Mesendoderm (in vitro differentiated cells): Measurements from ENCODE around the gene CCDC177.

Experiments used
- DNase-seq: peaks from one replicate; pipeline ENCODE4 v3.0.0; 2013
- H2AK5ac ChIP-seq: 2 replicates; pipeline ENCODE4 v1.6.1; 2013; ENCODE audit warnings: low read length, inconsistent platforms
- H2BK120ac ChIP-seq: 2 replicates; pipeline ENCODE4 v1.6.1; 2013; ENCODE audit warnings: low read depth, mild to moderate bottlenecking, low read length, moderate library complexity, mixed read lengths
- H2BK15ac ChIP-seq: replicated peaks from 2 replicates; pipeline ENCODE4 v1.6.1; 2013; ENCODE audit warnings: low read depth, mild to moderate bottlenecking, moderate library complexity
- H2BK5ac ChIP-seq: 2 replicates; pipeline ENCODE4 v1.6.1; 2013; ENCODE audit warnings: low read length, inconsistent platforms
- H3K18ac ChIP-seq: 2 replicates; pipeline ENCODE4 v1.6.1; 2013; ENCODE audit warnings: mild to moderate bottlenecking, low read length, mixed read lengths
- H3K23ac ChIP-seq: one replicate; pipeline ENCODE4 v1.6.1; 2013; ENCODE audit warnings: low read length
- H3K27ac ChIP-seq: 2 replicates; pipeline ENCODE4 v1.5.1; 2013; ENCODE audit warnings: low read depth, mild to moderate bottlenecking, inconsistent platforms, low read length, moderate library complexity
- H3K27me3 ChIP-seq: 2 replicates; pipeline ENCODE4 v1.6.1; 2013; ENCODE audit warnings: low read length, control low read depth, mild to moderate bottlenecking, inconsistent platforms; ENCODE audit not compliant: insufficient read depth, poor library complexity
- H3K36me3 ChIP-seq: 2 replicates; pipeline ENCODE4 v1.6.1; 2013; ENCODE audit warnings: low read length, inconsistent platforms; ENCODE audit not compliant: control insufficient read depth, insufficient read depth
- H3K4ac ChIP-seq: one replicate; pipeline ENCODE4 v1.6.1; 2013; ENCODE audit warnings: low read depth, mild to moderate bottlenecking, low read length, moderate library complexity
- H3K4me1 ChIP-seq: 2 replicates; pipeline ENCODE4 v1.6.1; 2013; ENCODE audit warnings: low read depth, low read length, inconsistent platforms; ENCODE audit not compliant: control insufficient read depth
- H3K4me2 ChIP-seq: 2 replicates; pipeline ENCODE4 v1.6.1; 2013; ENCODE audit warnings: low read length
- H3K4me3 ChIP-seq: 2 replicates; pipeline ENCODE4 v1.5.1; 2013; ENCODE audit warnings: mild to moderate bottlenecking, low read length
- H3K56ac ChIP-seq: one replicate; pipeline ENCODE4 v1.6.1; 2013; ENCODE audit warnings: low read length
- H3K79me1 ChIP-seq: 2 replicates; pipeline ENCODE4 v1.6.1; 2013; ENCODE audit warnings: low read length, inconsistent platforms
- H3K79me2 ChIP-seq: 2 replicates; pipeline ENCODE4 v1.6.1; 2013; ENCODE audit warnings: mild to moderate bottlenecking, low read length; ENCODE audit not compliant: control insufficient read depth, insufficient read depth
- H3K9ac ChIP-seq: 2 replicates; pipeline ENCODE4 v1.6.1; 2013; ENCODE audit warnings: low read length, inconsistent platforms
- H4K5ac ChIP-seq: one replicate; pipeline ENCODE4 v1.6.1; 2013; ENCODE audit warnings: low read length
- H4K8ac ChIP-seq: one replicate; pipeline ENCODE4 v1.6.1; 2013; ENCODE audit warnings: low read depth, mild to moderate bottlenecking, control low read depth, low read length, moderate library complexity
- WGBS: extraction: QIAGEN DNeasy Blood & Tissue Kit; methylation state at CpG from one replicate; pipeline ENCODE4 v1.1.7; 2013; ENCODE audit warnings: low lambda C conversion rate, missing lambda C conversion rate; ENCODE audit not compliant: insufficient coverage; ENCODE audit errors: extremely low coverage; 5-methylcytosine and 5-hydroxymethylcytosine counted together

The CCDC177 gene

GRCh38 chr14:69543341-69544115 lies 31.1 kb downstream of the CCDC177 start:
- DNase-seq, result peak; percentile 85
- Histone ChIP-seq H3K27me3 (no peaks in the 10 kb centered on the region), H3K9ac (no peak overlapping the region), H4K5ac (no peak overlapping the region), H3K23ac (no peak overlapping the region), H2BK120ac (no peak overlapping the region), H3K27ac (no peak overlapping the region), H3K36me3 (no peaks in the 10 kb centered on the region), H3K4me3 (no peak overlapping the region), H2AK5ac (no peak overlapping the region), H3K56ac (no peak overlapping the region), H3K4me1 (no peaks in the 10 kb centered on the region), H3K79me2 (no peaks in the 10 kb centered on the region), H3K18ac (no peak overlapping the region), H3K4ac (no peak overlapping the region), H2BK5ac (no peak overlapping the region), H2BK15ac (no peak overlapping the region), H4K8ac (no peak overlapping the region), H3K4me2 (no peak overlapping the region), H3K79me1 (no peaks in the 10 kb centered on the region)
- no CpG with 5 or more reads among the region's 12 CpGs for WGBS

- Histone ChIP-seq H3K4me2 (no peak overlapping the region), H2BK120ac (no peak overlapping the region), H3K4ac (no peak overlapping the region), H3K4me3 (no peak overlapping the region), H3K18ac (no peak overlapping the region), H2BK5ac (no peak overlapping the region), H3K23ac (no peak overlapping the region), H2BK15ac (no peak overlapping the region), H3K79me2 (no peaks in the 10 kb centered on the region), H3K27ac (no peak overlapping the region), H4K8ac (no peak overlapping the region), H3K9ac (no peak overlapping the region), H3K27me3 (no peaks in the 10 kb centered on the region), H4K5ac (no peak overlapping the region), H3K79me1 (no peaks in the 10 kb centered on the region), H3K4me1 (no peaks in the 10 kb centered on the region), H3K56ac (no peak overlapping the region), H3K36me3 (no peaks in the 10 kb centered on the region), H2AK5ac (no peak overlapping the region)
- DNase-seq, result no peak
- WGBS, result no CpG with 5 or more reads among the region's 2 CpGs
These were observed 32.4 kb downstream of the CCDC177 start for GRCh38 chr14:69542311-69542710.

- no peak overlapping the region for H3K4ac ChIP-seq
- no peak overlapping the region for H3K4me2 ChIP-seq
- no peak for DNase-seq
- H3K9ac ChIP-seq, result no peak overlapping the region
- H3K27ac ChIP-seq, result no peak overlapping the region
- no peaks in the 10 kb centered on the region for H3K36me3 ChIP-seq
- no peak overlapping the region for H3K56ac ChIP-seq
- no peak overlapping the region for H4K8ac ChIP-seq
- no peak overlapping the region for H2BK120ac ChIP-seq
- H3K4me3 ChIP-seq, result no peak overlapping the region
- H3K18ac ChIP-seq, result no peak overlapping the region
- no CpG with 5 or more reads among the region's 5 CpGs for WGBS
- H2BK5ac ChIP-seq, result no peak overlapping the region
- H3K79me1 ChIP-seq, result no peaks in the 10 kb centered on the region
- H3K23ac ChIP-seq, result no peak overlapping the region
- H4K5ac ChIP-seq, result no peak overlapping the region
- no peaks in the 10 kb centered on the region for H3K4me1 ChIP-seq
- no peak overlapping the region for H2BK15ac ChIP-seq
- no peak overlapping the region for H2AK5ac ChIP-seq
- H3K79me2 ChIP-seq, result no peaks in the 10 kb centered on the region
- H3K27me3 ChIP-seq, result no peaks in the 10 kb centered on the region
These were observed 33.9 kb downstream of the CCDC177 start for GRCh38 chr14:69540654-69541335.

GRCh38 chr14:69539631-69540410 lies 34.9 kb downstream of the CCDC177 start:
- no peak overlapping the region for H4K8ac ChIP-seq
- no peaks in the 10 kb centered on the region for H3K36me3 ChIP-seq
- no peak overlapping the region for H3K4me3 ChIP-seq
- H3K79me2 ChIP-seq, result no peaks in the 10 kb centered on the region
- H3K27me3 ChIP-seq, result no peaks in the 10 kb centered on the region
- H2AK5ac ChIP-seq, result no peak overlapping the region
- H3K56ac ChIP-seq, result no peak overlapping the region
- no peak overlapping the region for H2BK5ac ChIP-seq
- no peak overlapping the region for H3K4ac ChIP-seq
- no CpG with 5 or more reads among the region's 6 CpGs for WGBS
- DNase-seq, result no peak
- no peak overlapping the region for H3K9ac ChIP-seq
- H3K4me1 ChIP-seq, result no peaks in the 10 kb centered on the region
- H4K5ac ChIP-seq, result no peak overlapping the region
- H3K79me1 ChIP-seq, result no peaks in the 10 kb centered on the region
- no peak overlapping the region for H2BK120ac ChIP-seq
- no peak overlapping the region for H2BK15ac ChIP-seq
- H3K23ac ChIP-seq, result no peak overlapping the region
- H3K18ac ChIP-seq, result no peak overlapping the region
- no peak overlapping the region for H3K4me2 ChIP-seq
- no peak overlapping the region for H3K27ac ChIP-seq

GRCh38 chr14:69538766-69539165 lies 35.9 kb downstream of the CCDC177 start:
- Histone ChIP-seq H2BK120ac (no peak overlapping the region), H3K4me3 (no peak overlapping the region), H3K27ac (no peak overlapping the region), H2BK5ac (no peak overlapping the region), H3K27me3 (no peaks in the 10 kb centered on the region), H3K4me2 (no peak overlapping the region), H2AK5ac (no peak overlapping the region), H3K79me1 (no peaks in the 10 kb centered on the region), H2BK15ac (no peak overlapping the region), H4K5ac (no peak overlapping the region), H3K36me3 (no peaks in the 10 kb centered on the region), H3K4ac (no peak overlapping the region), H3K23ac (no peak overlapping the region), H3K9ac (no peak overlapping the region), H3K4me1 (no peaks in the 10 kb centered on the region), H3K79me2 (no peaks in the 10 kb centered on the region), H4K8ac (no peak overlapping the region), H3K18ac (no peak overlapping the region), H3K56ac (no peak overlapping the region)
- no CpG with 5 or more reads among the region's 1 CpG for WGBS
- DNase-seq, result no peak
